Activated CD4-positive, alpha-beta T cell treated with anti-CD3 and anti-CD28 coated beads, Interleukin-2, amount 50 U/mL, for 16 hours (primary cell): Measurements from ENCODE around the gene MYMX.
"Not testable (repeated sequence)": the region's sequence is repeated elsewhere in the genome, so short reads cannot be mapped to it uniquely, and the experiment has no call there.

ENCODE experiments used
- DNase-seq: peaks from one replicate; pipeline ENCODE4 v3.0.0-alpha.2; 2020

MYMX gene

GRCh38 chr6:44216677-44217331 is at the start of gene MYMX:
Gene MYMX, plus strand, starts transcription at chr6:44216926. Its CDS starts 546 bp downstream, at chr6:44217472.
- no peak for DNase-seq

DNA sequence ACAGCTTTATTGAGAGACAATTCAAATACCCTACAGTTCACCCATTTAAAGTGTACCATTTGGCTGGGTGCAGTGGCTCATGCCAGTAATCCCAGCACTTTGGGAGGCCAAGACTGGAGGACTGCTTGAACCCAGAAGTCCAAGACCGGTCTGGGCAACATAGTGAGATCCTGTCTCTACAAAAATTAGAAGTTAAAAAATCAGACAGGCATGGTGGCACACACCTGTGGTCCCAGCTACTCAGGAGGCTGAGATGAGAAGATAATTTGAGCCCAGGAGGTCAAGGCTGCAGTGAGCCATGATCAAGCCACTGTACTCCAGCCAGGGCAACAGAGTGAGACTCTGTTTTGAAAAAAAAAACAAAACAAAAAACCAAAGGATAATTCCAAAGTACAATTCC is 49.2 kb upstream of the MYMX start:
- DNase-seq, result no peak

DNA sequence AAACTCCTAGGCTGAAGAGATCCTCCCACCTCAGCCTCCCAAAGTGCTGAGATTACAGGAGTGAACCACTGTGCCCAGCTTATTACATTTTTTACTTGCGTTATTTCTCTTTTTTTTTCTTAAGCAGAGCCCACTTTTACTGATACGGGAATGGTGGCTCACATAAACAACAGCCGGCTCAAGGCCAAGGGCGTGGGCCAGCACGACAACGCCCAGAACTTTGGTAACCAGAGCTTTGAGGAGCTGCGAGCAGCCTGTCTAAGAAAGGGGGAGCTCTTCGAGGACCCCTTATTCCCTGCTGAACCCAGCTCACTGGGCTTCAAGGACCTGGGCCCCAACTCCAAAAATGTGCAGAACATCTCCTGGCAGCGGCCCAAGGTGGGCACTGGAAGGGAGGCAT is 47.6 kb upstream of the MYMX start:
- DNase-seq, result no peak

DNA sequence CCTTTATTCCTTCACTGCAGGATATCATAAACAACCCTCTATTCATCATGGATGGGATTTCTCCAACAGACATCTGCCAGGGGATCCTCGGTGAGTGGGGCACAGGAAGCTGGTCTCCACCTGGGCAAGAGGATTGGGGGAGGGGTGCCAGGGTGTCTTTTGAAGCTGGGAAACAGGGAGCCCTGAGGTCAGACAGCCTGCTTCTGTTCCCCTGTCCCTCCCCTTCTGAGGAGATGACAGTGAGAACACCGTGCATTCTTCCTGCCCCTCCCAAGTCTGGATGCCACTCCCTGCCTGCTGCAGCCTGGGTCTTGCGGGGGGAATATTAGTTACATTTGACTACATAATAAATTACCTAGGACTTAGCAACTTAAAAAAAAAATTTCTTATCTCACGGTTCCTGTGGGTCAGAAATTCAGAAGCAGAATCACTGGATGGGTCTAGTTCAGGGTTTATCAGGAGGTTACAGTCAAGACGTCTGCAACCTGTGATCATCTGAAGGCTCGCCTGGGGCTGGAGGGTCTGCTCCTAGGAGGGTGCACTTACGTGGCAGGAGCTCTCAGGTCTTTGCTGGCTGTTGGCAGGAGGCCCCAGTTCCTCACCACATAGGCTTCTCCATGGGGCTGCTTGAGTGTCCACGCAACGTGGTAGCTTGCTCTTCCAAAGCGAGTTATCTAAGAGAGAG is 46.7 kb upstream of the MYMX start:
- no peak for DNase-seq

- no peak for DNase-seq
Measured at GRCh38 chr6:44171899-44172546, 44.7 kb upstream of the MYMX start.

DNA sequence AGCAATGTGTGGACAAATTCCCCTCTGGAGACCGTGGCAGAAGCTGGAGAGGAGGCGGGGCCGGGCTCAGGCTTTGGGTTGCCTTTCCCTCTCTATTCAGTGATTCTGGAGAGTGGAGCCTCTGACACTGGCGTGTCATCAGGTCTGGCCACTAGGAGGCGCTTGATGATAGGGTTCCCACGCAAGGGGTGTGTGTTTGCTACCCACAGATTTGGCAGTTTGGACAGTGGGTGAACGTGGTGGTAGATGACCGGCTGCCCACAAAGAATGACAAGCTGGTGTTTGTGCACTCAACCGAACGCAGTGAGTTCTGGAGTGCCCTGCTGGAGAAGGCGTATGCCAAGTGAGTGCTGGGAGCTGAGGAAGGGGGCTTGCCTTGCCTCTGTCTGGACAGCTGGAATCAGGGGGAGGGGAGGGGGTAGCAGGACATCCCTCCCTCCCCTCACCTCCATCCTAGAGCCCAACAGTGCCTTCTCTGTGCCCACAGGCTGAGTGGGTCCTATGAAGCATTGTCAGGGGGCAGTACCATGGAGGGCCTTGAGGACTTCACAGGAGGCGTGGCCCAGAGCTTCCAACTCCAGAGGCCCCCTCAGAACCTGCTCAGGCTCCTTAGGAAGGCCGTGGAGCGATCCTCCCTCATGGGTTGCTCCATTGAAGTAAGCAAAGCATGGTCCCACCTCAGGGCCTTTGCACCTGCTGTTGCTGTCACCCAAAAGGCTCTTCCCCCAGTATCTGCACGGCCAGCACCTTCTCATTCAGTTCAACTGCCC is 43.8 kb upstream of the MYMX start:
- peak; percentile 78 for DNase-seq

GRCh38 chr6:44176130-44176761 is 40.5 kb upstream of the MYMX start:
- no peak for DNase-seq

- peak; percentile 14 for DNase-seq
Measured at GRCh38 chr6:44176762-44177509, 39.8 kb upstream of the MYMX start.

GRCh38 chr6:44177691-44178423 is 38.9 kb upstream of the MYMX start:
- DNase-seq, result no peak

DNA sequence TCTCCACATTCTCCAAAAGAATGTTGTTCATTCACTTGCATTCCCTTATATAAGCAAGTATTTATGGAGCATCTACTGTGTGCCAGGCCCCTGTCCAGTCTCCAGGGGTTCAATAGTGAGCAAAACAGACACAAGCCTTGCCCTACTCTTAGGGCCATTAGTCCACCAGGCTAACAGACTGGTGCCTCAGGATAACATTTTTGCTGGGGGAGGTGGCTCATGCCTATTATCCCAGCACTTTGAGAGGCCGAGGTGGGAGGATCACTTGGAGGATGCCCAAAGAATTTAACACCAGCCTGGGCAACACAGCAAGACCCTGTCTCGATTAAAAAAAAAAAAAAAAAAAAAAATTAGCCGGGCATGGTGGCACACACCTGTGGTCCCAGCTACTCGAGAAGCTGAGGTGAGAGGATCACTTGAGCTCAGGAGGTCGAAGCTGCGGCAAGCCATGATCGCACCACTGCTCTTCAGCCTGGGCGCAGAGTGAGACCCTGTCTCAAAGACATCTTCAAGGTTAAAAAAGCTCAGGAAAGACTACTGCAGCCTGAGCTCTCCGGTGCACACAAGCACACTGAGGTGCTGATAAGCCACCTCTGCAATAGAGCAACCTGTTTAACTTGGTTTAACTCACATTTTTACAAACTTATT is 38.2 kb upstream of the MYMX start:
- DNase-seq, result no peak

GRCh38 chr6:44179072-44179536 is 37.6 kb upstream of the MYMX start:
- no peak for DNase-seq

GRCh38 chr6:44179648-44180047 is 37.1 kb upstream of the MYMX start:
- no peak for DNase-seq

DNA sequence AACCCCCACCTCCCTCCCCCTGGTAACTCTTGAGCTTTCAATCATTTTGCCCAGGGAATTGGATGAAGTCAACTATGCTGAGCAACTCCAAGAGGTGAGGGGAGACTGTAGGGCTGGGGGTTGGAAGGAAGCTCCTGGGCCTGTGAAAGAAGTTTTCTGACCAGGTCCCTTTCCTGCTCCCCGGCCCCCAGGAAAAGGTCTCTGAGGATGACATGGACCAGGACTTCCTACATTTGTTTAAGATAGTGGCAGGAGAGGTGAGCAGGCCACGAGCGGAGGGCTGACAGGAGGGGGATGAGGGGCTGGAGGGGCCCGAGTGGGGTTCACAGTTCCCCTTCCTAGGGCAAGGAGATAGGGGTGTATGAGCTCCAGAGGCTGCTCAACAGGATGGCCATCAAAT is 36.3 kb upstream of the MYMX start:
- DNase-seq, result no peak

DNA sequence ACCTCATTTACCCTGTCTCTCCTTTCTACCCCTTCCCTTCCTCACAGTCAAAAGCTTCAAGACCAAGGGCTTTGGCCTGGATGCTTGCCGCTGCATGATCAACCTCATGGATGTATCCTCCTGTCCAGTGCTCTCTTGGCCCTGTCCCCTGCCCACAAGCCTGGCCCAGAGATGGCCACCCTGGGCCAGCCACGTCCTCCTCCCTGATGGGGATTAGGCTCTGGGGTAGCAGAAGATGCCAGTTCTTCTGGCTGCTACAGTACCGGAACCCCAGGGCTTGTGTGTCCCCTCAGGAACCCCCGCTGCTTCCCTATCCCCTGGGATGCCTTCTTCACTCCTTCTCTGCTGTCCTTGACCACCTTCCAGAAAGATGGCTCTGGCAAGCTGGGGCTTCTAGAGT is 35.8 kb upstream of the MYMX start:
- no peak for DNase-seq

- not testable (repeated sequence) for DNase-seq
Measured at GRCh38 chr6:44181784-44182183, 34.9 kb upstream of the MYMX start.

- no peak for DNase-seq
Measured at GRCh38 chr6:44182911-44183390, 33.8 kb upstream of the MYMX start.

DNA sequence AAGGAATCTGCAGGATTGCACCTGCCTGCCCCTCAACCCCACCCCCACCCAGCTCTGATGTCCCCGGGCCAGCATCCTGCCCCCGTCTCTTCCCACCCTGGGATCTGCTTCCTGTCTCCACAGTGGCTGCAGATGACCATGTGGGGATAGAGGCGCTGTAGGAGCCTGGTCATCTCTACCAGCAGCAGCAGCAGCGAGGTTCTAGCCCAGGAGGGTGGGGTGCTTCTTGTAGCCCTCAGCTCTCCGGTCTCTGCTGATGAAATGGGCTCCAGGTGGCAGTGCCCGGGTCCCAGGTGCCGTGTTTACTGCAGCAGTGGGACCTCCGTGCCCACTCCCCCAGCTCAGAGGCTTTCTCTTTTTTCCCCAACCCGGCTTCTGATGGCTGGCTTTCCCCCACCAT is 32.9 kb upstream of the MYMX start:
- no peak for DNase-seq

GRCh38 chr6:44185356-44185755 is 31.4 kb upstream of the MYMX start:
- DNase-seq, result not testable (repeated sequence)

DNA sequence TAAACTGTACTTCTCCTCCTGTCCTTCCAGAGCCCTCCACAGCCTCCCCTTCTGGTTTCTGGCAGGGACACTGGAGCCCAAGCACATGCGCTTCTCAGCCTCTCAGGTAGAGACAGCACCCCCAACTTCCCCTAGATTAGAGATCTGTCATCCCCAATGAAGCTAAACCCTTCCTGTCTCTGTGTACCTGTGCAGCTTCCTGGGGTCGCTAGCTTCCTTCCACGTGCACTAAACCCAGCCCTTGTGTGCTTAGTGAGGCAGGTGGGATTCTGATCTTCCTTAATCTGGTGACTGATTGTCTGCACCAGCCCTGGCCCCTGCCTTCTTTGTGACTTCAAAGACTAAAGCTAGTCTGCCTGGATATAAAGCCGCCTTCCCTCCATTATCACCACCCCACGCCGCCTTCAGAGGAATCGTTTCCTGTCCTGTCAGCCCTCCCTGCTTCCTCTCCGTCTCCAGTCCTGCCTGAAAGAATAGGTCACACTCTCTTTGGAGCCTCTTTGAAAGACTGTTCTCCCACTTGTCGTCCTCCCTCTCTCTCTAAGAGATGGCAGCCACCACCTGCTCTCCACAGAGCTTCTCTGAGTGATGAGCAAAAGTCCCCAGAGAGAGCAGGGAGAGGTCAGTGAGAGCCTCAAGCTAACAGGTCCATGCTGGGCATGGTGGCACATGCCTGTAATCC is 30.6 kb upstream of the MYMX start:
- DNase-seq, result no peak

DNA sequence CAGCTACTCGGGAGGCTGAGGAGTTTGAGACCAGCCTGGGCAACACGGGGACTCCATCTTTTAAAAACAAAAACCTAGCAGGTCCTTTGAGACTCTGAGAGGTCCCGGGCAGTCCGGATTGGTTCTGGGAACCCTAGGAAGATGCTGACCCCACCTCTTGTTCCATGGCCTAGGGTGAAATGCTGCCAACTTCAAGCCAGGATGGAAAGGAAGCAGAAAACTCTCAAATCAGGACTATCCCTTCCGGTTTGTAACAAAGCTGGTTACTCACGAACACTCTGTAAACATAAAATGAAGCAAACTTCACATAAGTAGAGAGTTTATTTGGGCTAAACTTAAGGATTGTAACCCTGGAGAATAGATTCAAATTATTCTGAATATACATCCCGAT is 30.1 kb upstream of the MYMX start:
- DNase-seq, result no peak
